Esophagus mucosa (tissue), 1 donor: ENCODE data around the gene BEND6. TPM values are rescaled to one million over a fixed set of nuclear protein-coding genes. Genes with fewer than 3 reads are reported as not detected.

ENCODE experiments used
- ATAC-seq: fragments of 200-7000 bp; cut with Tn5 transposase; one replicate; pipeline ENCODE4 v1.9.1; 2020
- total RNA-seq: library from RNA; stranded (reverse); gene quantifications from one replicate; pipeline ENCODE4 v1.2.4, GENCODE V29; 2023
- donor health status: DM: yes; HTN: yes; CAD: no.

BEND6 gene
- total RNA-seq, 1 donor from 2014 or later, result 0.16 TPM

DNA sequence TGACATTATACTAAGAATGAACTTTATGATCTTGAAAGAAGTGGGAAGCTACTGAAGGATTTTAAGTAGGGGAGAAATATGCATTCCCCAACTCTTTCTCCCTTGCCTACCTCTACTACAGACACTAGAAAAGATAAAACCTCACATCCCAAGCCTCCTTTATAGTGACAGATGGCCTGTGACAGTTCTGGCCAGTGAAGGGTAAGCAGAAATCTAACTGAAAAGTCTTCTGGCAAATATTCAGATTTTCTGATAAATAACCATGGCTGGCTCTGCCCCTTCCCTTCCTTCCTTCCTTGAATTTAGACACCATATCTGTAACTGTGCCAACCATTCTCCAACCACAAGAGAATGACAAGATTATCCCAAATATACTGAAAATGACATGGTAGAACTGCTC is 10.2 kb upstream of the BEND6 start:
- no peak for ATAC-seq

DNA sequence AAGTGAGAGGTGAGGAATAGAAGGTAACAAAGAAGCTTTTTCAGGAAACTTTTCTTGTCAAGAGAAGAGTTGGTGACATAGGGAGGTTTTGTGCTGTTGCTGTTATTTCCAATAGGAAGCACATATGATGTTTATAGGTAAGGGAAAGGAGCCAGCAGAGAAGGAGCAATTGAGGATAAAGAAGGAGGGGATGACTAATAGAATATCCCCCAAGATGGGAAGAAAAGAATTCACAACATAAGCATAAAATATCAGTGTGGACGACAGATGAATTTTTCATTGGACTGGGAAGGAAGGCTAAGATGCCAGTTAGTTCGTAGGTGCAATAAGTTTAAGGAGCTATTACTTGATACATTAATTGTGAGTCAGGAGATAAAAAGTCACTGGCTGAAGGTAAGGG is 8.5 kb upstream of the BEND6 start:
- no peak for ATAC-seq

DNA sequence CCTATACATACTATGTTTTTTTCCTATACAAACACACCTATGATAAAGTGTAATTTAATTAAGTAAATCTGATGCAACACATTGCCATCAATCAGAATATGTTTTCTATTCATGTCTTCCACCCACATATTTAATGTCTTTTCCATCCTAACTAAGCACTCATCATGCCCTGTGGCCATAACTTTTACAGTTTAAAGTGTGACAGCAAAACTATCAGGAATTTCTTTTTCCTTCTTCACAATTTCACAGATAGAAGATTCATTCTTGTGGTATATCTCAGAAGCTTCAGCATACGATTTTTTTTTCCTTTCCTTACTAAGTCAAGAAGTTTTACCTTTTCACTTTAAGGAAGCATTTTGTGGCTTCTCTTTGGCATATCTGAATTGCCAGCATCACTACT is 7.0 kb upstream of the BEND6 start:
- no peak for ATAC-seq

DNA sequence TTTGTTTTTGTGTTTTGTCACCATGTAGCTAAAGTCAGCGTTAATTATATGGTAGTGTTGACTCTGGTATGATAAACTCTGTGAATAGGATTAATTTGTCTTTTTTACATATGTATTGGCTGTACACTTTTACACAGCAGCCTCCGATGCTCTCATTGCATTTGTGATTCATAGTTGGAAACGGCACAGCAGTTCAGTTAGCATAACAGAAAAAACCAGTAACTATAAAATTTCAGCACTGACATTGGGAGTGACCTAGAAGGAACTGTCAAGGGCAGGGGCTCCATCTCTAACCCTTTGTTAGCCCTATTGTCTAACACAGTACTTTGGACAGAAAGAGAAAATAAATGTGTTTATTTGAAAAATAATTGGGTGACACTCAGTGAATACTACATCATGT is 5.6 kb upstream of the BEND6 start:
- ATAC-seq, result no peak

DNA sequence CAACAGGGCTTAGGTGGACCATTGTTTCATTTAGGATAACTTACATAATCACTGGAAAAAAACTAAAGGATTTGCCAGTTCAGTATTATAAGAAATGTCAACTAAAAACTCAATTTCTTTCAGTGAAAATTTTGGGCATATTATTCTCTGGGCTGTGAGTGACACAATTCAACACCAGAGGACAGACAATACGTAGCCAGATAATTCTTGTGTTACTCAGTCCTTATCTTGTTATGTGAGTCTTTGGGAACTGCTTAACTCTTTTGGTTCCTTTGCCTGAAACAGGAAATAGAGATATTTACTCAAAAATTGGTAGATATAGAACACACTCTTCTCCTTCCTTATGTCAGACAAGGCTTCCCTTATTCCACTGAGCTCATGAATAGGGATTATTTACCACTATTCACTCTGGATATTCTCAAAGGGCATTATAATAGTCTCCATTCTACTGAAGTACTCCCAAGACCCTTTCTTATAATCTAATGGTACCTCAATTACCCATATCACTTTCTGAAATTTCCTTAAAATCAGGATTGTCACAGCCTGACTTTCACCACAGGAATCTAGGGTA is 4.9 kb upstream of the BEND6 start:
- ATAC-seq, result no peak

DNA sequence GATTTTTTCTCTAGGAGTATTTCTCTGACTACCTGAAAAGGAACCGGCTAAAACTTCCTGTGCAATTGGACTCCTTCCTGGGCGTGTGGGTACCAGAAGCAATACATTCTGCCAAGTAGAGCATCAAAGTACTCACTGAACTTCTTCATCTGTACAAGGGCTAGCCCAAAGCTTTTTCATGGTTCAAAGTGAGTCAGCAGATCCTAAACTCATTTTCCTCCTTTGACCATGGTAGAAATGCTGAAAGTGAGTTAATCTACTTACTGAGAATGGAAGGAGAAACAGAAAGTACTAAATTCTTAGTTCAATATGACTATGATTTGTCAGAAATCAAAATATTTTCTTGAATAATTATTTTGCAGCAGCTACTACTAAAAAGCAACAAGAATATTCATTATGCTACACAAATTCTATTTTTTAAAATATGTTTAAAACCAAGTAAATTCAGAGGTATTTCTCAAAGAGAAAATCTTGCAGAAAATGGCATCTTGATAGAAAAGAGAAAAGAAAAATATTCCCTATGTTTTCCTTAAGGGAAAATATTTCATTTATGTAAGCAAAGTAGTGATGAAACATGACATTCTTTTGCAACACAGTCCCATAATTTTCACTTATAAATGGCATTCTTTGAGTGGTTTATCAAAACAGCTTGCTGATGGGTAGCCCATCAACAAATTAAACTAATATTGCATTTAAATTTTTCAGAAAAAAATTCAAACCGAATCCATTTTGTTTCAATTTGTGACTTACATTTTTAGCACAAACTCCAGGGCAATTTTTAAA is 3.7 kb upstream of the BEND6 start:
- no peak for ATAC-seq

DNA sequence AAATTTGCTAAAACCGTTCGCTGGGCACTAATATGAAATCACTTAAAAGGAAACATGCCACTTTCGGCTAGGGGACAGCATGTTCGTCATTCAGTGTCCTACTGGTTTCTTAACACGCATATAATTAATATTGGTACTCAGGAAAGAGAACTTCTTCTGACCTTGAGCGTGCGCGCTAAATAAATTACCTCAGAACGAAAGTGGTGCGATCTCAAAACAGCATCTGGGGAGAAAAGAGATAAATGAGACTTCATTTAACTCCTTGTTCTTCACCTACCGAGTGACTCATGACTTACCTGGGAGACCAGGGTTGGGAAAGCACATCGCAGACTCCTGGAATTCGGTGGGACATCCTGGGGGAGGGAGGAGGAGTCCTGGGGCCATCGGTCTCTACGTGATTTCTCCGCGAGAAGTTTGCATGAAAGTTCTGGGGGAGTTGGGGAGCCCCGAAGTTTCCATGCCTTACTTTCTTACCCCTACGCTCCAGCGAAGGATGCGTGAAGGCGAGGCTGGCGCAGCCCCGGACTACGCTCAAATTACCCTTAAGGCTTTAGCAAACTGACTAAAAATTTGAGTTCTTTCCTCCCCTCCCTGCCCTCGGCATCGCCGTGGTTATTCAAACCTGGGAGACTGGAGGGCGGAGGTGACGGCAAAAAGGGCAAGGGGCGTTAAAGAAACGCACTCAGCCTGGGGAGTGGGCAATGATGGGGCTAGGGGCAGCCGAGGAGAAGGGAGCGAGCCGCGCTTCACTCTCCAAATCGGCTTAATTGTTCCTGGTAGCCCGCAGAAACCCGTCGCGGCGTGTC is 1.1 kb upstream of the BEND6 start:
- no peak for ATAC-seq

DNA sequence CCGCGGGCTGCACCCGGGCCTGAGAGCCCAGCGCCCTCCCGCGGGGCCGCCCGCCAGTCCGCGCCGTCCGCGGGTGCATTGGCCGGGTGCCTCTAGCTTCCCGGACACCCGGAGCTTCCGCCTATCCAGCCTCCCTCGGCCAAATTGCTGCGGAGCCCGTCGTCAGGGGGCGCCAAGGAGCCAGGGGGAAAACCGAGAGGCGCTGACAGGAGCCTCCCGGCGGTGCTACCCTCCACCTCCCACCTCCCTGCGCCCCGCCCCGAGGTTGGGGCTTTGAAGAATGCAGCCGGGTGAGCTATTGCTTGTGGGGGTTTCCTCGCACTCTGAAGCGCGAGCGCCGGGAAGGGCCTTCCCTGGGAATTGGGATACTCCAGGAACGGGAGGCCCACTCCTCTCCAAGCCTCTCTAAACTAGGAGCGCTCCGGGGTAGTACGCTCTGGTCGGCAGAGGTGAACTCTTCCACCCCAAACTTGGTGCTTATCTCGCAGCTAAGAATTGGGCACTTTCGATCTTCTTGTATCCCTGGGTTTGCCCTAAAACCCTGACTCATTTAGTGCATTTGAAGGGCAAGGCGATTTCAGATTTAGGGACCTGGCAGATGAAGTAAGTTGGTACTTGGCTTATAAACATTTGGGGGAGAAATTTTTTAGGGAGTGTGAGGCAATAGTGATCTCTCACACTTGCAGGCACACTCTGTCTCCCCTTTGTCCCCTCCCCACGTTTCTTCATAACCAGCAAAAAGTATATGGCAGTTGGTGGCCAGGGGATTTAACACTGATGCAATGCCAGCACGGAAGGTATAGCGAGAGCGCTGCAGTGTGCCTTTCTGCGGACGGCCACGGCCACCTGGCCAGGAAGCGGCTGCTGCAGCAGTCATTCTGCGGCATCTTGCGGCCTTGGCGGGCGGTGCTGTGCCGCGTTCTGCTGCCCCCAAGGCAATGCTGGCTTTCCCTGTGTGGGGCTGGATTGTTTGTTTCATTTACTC is 556 bp downstream of the BEND6 start:
- peak; percentile 69 for ATAC-seq

DNA sequence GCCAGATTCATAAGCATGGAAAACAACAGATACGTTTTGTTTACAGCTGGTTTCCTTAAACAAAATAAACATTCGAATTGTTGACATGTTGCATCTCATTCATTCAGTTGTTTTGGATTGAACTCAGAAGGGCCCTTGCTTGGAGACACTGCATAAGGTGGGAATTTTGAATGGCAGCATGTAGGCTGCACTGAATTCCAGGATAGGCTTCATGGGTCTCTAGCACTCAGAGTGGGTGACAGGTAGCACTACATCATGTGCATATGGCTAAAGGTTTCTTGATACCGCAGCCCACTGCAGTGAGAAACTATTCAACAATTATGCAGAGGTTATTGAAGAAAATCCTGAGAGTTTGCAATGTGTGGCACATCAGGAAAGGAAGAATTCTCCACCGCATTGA is 1.6 kb downstream of the BEND6 start:
- ATAC-seq, result no peak

DNA sequence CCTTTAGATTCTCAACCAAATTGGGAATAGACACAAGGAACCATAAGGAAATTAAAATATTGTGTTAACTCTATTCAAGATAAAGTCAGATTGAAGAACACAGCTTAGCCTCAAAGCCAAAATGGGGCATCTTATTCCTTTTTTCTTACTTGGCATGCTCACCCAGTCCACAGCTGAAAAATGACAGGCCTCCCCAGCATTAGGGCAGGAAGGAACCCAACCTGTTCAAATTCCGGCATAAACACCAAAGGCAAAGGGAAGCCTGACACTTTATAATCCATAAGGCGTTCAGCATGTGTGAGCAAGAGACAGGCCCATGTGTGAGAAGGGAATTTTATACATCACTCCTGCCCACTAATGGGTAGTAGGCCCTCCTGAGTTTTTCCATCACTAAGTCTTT is 2.9 kb downstream of the BEND6 start:
- ATAC-seq, result no peak

DNA sequence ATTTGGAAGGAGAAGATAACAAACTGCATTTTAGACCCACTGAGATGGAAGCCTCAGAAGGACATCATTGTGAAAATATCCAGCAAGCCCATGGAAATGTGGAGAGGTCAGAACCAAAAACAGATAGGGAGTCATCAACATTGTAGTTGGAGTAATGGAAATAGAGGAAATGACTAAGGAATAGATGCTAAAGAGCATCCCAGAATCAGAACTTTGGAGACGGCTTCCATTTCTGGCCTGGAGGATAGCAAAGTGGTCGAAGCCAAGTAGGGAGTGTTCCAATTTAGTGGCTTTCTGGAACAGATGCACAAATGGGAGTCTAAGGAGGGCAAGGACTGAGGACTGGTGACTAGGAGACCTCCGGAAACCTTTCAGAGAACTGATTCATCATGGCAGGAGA is 3.6 kb downstream of the BEND6 start:
- no peak for ATAC-seq

DNA sequence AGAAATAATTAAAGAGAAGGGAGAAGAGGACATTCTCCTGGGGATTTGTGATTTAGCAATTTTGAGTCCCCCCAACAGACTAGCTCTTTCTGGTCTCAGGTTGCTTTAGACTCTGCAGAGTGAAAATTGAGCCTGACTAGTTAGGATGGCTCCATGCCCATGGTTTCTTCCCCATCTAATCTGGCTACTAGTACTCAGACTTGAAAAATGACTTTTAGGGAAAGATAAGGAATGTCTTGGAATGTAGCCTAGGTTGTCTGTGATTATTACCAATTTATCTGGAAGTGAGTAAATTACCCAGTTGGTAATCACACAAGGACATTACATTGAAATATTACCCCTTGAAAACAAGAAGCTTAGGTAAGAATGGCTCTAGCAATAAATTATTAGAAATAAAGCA is 4.2 kb downstream of the BEND6 start:
- no peak for ATAC-seq

DNA sequence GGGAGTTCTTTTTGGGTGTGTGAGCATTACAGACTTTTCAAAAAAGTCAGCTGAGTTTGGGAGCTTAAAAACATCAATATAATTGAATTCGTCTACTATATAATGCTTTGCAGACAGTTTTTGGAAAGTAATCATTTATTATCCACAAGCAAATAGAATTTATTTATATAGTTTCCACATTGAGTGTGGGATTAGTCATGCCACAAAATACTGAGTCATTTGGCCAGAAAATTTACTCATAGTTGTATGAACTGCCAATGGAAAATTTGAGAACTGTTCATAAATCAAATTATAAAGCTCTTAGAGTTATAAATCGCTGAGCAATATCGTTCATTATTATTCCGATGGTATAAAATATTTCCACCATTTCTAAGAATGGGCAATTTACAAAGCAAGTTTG is 5.0 kb downstream of the BEND6 start:
- no peak for ATAC-seq

DNA sequence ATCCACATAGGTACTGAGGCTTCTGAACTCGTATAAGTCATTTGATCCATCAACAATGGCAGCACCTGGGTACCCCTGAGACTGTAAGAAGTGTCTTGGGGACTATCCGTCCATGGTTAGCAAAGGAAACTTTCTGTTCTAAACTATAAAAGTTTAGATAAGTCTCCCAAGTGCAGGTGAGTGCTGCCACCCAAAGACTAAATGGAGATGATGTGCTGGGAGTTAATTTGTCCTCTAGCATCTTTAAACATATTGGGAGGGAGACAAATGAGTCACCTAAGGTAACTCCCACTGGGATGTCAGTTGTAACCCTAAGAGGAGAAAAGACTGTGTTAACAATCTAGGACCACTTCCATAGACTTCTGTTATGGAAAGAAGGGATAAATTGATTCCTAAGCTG is 6.2 kb downstream of the BEND6 start:
- ATAC-seq, result no peak

DNA sequence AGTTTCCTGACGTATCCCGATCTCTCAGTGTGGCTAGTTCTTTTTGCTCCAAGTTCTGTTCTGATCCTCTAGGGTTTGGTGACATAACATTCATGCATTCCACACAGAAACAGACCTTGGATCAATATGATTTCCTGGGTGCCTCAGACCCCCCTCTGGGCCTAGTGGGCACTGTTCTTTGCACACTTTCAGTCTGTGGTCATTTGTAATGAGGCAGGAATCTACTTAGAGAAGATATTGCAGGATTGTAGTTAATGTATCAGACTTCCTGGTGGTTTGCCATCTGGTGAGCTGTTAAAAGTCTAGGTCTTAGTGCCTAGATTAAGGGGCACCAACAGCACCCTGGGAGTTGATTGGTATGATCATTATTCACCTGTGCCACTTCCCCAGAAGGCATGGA is 7.5 kb downstream of the BEND6 start:
- no peak for ATAC-seq

DNA sequence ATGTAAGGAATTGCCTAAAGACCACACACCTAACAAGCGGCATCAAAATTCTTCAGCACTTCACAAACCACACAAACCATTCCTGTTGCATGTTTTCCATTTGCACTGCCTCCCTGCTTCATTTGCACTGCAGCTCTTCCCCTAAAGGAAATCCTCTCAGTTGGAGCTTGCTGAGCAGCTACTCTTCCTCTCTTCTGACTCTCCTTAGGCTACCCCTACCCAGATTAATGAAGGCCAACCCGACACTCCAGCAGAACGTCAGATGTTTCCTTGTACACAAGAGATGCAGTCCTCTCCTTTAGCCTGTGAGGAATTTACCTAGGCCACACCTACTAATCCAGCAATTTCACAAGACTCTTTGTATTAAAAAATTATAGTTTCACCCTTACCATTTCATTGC is 8.1 kb downstream of the BEND6 start:
- ATAC-seq, result no peak

DNA sequence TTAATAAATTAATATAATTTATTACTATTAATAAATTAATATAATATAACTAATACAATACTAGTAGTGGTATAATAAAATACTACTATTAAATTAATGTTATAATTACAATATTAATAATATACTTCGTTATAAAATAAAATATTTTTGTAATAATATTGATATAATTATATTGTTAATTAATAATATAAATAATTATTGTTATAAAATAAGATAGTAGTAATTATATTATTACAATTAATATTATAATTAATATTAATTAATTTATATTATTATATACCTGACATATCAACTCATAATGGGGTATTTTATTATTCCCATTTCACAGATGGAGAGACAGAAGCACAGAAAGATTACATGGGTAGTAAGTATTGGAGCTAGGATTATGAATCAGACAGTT is 8.9 kb downstream of the BEND6 start:
- ATAC-seq, result no peak

DNA sequence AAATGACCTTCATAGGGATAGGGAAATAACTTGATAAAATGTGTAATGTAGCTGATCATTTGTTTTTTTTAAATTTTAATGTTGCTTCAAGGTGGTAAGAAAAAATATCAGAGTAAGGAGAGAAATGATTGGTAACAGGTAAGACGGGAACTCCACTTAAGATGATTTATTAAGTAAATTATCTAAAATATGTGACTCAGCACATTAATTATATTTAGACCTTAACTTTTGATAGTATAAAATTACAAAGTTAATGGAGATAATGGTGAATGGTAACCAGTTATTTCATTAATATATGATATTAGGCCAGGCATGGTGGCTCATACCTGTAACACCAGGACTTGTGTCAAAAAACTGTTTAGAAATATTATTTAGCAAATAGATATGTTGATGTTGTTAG is 10.2 kb downstream of the BEND6 start:
- ATAC-seq, result no peak

DNA sequence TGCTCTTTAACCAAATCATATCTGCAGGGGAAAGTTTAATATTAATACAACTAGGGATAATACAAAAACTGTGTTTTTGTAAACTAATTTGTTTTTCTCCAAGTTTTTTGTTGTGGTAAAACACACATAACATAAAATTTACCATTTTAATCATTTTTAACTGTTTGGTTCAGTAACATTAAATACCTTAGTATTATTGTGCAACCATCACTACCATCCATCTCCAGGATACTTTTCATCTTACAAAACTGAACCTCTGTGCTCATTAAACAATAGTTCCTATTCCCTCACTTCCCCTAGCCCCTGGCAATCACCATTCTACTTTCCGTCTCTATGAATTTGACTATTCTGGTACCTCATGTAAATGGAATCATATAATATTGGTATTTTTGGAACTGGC is 15.9 kb downstream of the BEND6 start:
- ATAC-seq, result no peak

DNA sequence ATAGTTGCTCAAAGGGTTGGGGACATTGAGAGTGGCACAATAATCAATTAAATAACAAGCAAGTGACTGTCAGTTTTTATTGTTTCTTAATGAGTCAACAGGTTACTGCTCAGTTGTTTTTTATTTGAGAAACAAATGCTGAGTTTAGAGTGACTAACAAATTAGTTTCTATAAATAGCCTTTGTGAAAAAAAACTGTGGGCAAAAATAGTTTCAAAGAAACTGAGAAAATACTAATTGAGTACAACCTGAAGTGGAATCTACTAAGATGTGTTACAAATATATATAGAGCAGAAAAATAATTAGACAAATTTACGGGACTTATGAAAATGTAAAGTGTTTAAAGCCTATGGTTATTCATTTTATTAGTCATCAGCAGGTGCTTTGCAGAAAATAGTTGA is 22.3 kb downstream of the BEND6 start:
- no peak for ATAC-seq

DNA sequence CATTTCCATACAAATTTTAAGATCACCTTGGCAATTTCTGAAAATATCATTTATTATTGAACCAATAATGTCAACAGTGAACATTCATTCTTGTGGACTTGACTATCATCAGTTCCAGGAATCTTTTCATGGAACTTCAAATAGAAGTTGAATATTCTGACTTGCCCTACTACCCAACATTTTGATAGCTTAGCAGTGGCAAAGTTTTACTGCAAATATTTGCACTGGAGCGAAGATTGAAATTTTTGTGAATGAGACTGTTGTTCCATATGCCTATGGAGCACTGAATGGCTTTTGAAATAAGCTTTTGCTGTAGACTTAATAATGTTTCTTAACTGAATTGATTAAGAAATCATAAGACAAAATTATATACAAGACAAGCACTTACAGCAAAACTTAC is 23.6 kb downstream of the BEND6 start:
- ATAC-seq, result no peak

DNA sequence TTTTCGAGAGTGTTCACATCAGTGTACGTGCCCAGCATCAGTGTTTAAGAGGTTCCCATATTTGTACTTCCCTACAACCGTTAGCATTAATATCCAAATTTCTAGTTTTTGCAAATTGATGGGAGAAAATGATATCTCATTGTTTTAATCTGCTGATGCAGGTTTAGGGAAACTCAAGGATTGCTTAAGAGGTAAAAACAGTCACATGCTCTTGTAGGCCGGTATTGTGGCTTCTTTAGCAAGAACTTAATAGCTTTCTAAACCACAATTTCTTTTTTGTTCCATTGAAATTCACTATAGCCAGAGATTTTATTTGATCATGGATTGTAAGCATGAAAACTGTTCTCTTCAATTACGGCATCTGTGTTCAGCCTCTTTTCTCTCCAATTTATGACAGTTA is 29.5 kb downstream of the BEND6 start:
- no peak for ATAC-seq

DNA sequence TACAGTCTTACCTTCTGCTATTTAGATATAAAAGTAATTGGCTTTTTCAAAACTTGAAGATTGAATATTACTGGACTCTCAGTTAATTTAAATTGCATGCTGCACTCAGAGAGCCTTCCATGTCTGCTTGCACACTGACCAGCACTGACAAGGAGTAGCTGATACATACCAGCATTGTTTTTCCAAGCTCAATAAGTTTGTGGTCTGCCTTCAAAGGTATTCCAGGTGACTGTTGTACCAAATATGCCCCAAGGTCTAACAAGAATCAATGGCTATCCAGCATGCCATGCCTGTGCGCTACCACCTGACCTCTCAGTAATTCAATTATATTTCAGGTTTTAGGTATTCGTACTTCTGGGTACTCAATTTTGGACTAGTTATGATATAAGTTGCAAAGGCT is 30.0 kb downstream of the BEND6 start:
- ATAC-seq, result no peak
